WTC11 (cell line): ENCODE measurements around the gene NLGN3. TPM values are rescaled to one million over a fixed set of nuclear protein-coding genes. Genes with fewer than 3 reads are reported as not detected.

Experiments
- ATAC-seq: fragments of 200-7000 bp; cut with Tn5 transposase; 2 replicates; pipeline ENCODE4 v1.10.0; 2021; ENCODE audit warnings: mild to moderate bottlenecking, moderate library complexity
- CTCF ChIA-PET: fragments of 300-600 bp; sonication (Branson Sonifier 250); formaldehyde crosslinking; loops from one replicate; lab custom pipeline; 2021; ENCODE audit warnings: antibody characterized with exemption; lab: Charles Lee
- POLR2A ChIA-PET: fragments of 350-600 bp; sonication (Branson Sonifier 250); formaldehyde crosslinking; loops from one replicate; lab custom pipeline; 2021; ENCODE audit warnings: antibody characterized with exemption; lab: Charles Lee
- DNase-seq: peaks from one replicate; pipeline ENCODE4 v3.0.0; 2021; ENCODE audit warnings: low spot score
- H3K27ac Mint-ChIP-seq: 2 replicates; pipeline ENCODE4 v1.8.0; 2021; ENCODE audit warnings: mixed read lengths
- H3K27me3 Mint-ChIP-seq: 2 replicates; pipeline ENCODE4 v1.8.0; 2021; ENCODE audit warnings: low read depth, mild to moderate bottlenecking, moderate library complexity, mixed read lengths
- H3K36me3 Mint-ChIP-seq: 2 replicates; pipeline ENCODE4 v1.8.0; 2021; ENCODE audit warnings: mixed read lengths
- H3K4me1 Mint-ChIP-seq: 2 replicates; pipeline ENCODE4 v1.8.0; 2022; ENCODE audit warnings: mixed read lengths
- H3K4me3 Mint-ChIP-seq: 2 replicates; pipeline ENCODE4 v1.8.0; 2021; ENCODE audit warnings: mild to moderate bottlenecking, moderate library complexity, mixed read lengths
- H3K9me3 Mint-ChIP-seq: 2 replicates; pipeline ENCODE4 v1.8.0; 2021; ENCODE audit warnings: mixed read lengths
- CBFB ChIP-seq: sonication (generic); formaldehyde crosslinking; IDR thresholded peaks from 2 replicates; pipeline ENCODE4 v1.8.1; 2022; ENCODE audit warnings: mild to moderate bottlenecking, low read depth, missing genetic modification reagents
- E2F5 ChIP-seq: sonication (generic); formaldehyde crosslinking; IDR thresholded peaks from 2 replicates; pipeline ENCODE4 v1.8.1; 2022; ENCODE audit warnings: mild to moderate bottlenecking, moderate library complexity, missing genetic modification reagents
- ESRRA ChIP-seq: sonication (generic); formaldehyde crosslinking; IDR thresholded peaks from 2 replicates; pipeline ENCODE4 v1.8.1; 2022; ENCODE audit warnings: mild to moderate bottlenecking, missing genetic modification reagents, borderline replicate concordance
- FOXJ3 ChIP-seq: sonication (generic); formaldehyde crosslinking; IDR thresholded peaks from 2 replicates; pipeline ENCODE4 v1.9.0; 2021; ENCODE audit warnings: missing genetic modification reagents, mild to moderate bottlenecking, borderline replicate concordance
- HMGA2 ChIP-seq: fragments of 250-450 bp; sonication (Bioruptor Pico); IDR thresholded peaks from 2 replicates; pipeline ENCODE4 v1.4.0; 2021; ENCODE audit warnings: mild to moderate bottlenecking, moderate library complexity
- IRF2 ChIP-seq: sonication (generic); formaldehyde crosslinking; IDR thresholded peaks from 2 replicates; pipeline ENCODE4 v1.8.0; 2022; ENCODE audit warnings: low read depth, missing genetic modification reagents, borderline replicate concordance
- JAZF1 ChIP-seq: fragments of 250-450 bp; sonication (Bioruptor Pico); IDR thresholded peaks from 2 replicates; pipeline ENCODE4 v1.9.0; 2021; ENCODE audit warnings: moderate library complexity, mild to moderate bottlenecking, inconsistent platforms
- MYBL2 ChIP-seq: sonication (generic); formaldehyde crosslinking; IDR thresholded peaks from 2 replicates; pipeline ENCODE4 v1.8.1; 2023; ENCODE audit warnings: mild to moderate bottlenecking, moderate library complexity, missing genetic modification reagents
- NFATC4 ChIP-seq: fragments of 250-450 bp; sonication (Bioruptor Pico); IDR thresholded peaks from 2 replicates; pipeline ENCODE4 v1.9.0; 2021; ENCODE audit warnings: mild to moderate bottlenecking
- NFE2L1 ChIP-seq: sonication (generic); formaldehyde crosslinking; IDR thresholded peaks from 2 replicates; pipeline ENCODE4 v1.8.1; 2023; ENCODE audit warnings: missing genetic modification reagents
- RELA ChIP-seq: sonication (generic); formaldehyde crosslinking; IDR thresholded peaks from 2 replicates; pipeline ENCODE4 v1.8.1; 2022; ENCODE audit warnings: missing genetic modification reagents, mild to moderate bottlenecking, borderline replicate concordance
- RORB ChIP-seq: fragments of 250-450 bp; sonication (Bioruptor Pico); IDR thresholded peaks from 2 replicates; pipeline ENCODE4 v1.9.0; 2021; ENCODE audit warnings: mild to moderate bottlenecking
- SP1 ChIP-seq: sonication (generic); formaldehyde crosslinking; conservative IDR thresholded peaks from 2 replicates; pipeline ENCODE4 v1.8.1; 2022; ENCODE audit warnings: missing genetic modification reagents
- STAT6 ChIP-seq: sonication (generic); formaldehyde crosslinking; conservative IDR thresholded peaks from 2 replicates; pipeline ENCODE4 v1.8.1; 2023; ENCODE audit warnings: mild to moderate bottlenecking, low read depth, missing genetic modification reagents, moderate library complexity
- TEAD4 ChIP-seq: sonication (generic); formaldehyde crosslinking; IDR thresholded peaks from 2 replicates; pipeline ENCODE4 v1.8.0; 2022; ENCODE audit warnings: mild to moderate bottlenecking, missing genetic modification reagents
- ZBTB21 ChIP-seq: sonication (generic); formaldehyde crosslinking; IDR thresholded peaks from 2 replicates; pipeline ENCODE4 v1.8.1; 2023; ENCODE audit warnings: mild to moderate bottlenecking, missing genetic modification reagents, borderline replicate concordance
- ZBTB43 ChIP-seq: sonication (generic); formaldehyde crosslinking; IDR thresholded peaks from 2 replicates; pipeline ENCODE4 v1.8.1; 2023; ENCODE audit warnings: mild to moderate bottlenecking, missing genetic modification reagents
- ZMAT4 ChIP-seq: fragments of 250-450 bp; sonication (Bioruptor Pico); IDR thresholded peaks from 2 replicates; pipeline ENCODE4 v1.9.0; 2021; ENCODE audit warnings: mild to moderate bottlenecking
- ZNF121 ChIP-seq: sonication (generic); formaldehyde crosslinking; IDR thresholded peaks from 2 replicates; pipeline ENCODE4 v1.8.0; 2023; ENCODE audit warnings: missing genetic modification reagents
- ZNF317 ChIP-seq: sonication (generic); formaldehyde crosslinking; IDR thresholded peaks from 2 replicates; pipeline ENCODE4 v1.8.1; 2023; ENCODE audit warnings: low read depth, mild to moderate bottlenecking, moderate library complexity, missing genetic modification reagents, borderline replicate concordance
- ZNF423 ChIP-seq: fragments of 250-450 bp; sonication (Bioruptor Pico); IDR thresholded peaks from 2 replicates; pipeline ENCODE4 v2.1.2; 2022; ENCODE audit warnings: mild to moderate bottlenecking, moderate library complexity
- ZNF512 ChIP-seq: sonication (generic); formaldehyde crosslinking; IDR thresholded peaks from 2 replicates; pipeline ENCODE4 v1.8.1; 2022; ENCODE audit warnings: missing genetic modification reagents, borderline replicate concordance
- ZNF671 ChIP-seq: fragments of 250-450 bp; sonication (Bioruptor Pico); IDR thresholded peaks from 2 replicates; pipeline ENCODE4 v1.8.0; 2021; ENCODE audit warnings: mild to moderate bottlenecking
- total RNA-seq: library from RNA; stranded (reverse); gene quantifications from 3 replicates; pipeline ENCODE4 v1.2.3, GENCODE V29; 2021
- TF ChIP-seq, protein P1 (sequence below): sonication (generic); formaldehyde crosslinking; IDR thresholded peaks from 2 replicates; pipeline ENCODE4 v1.8.0; 2023; ENCODE audit warnings: missing genetic modification reagents
- TF ChIP-seq, protein P2 (sequence below): fragments of 250-450 bp; sonication (Bioruptor Pico); IDR thresholded peaks from 2 replicates; pipeline ENCODE4 v2.1.2; 2022; ENCODE audit warnings: mild to moderate bottlenecking, moderate library complexity
- TF ChIP-seq, protein P3 (sequence below): fragments of 250-450 bp; sonication (Bioruptor Pico); IDR thresholded peaks from 2 replicates; pipeline ENCODE4 v1.8.0; 2021; ENCODE audit warnings: mild to moderate bottlenecking

The NLGN3 gene
- total RNA-seq, 1 experiment from 2014 or later, result 10.8 TPM

GRCh38 chrX:71111141-71111843, 33.3 kb upstream of the NLGN3 start, which contains the start of gene IL2RG:
TSS of gene IL2RG (minus strand) at chrX:71111577. CDS start at chrX:71111539, 38 bp downstream.
- TF ChIP-seq NFATC4 (no peak), TEAD4 (CRISPR knock-in tag) (no peak), RORB (no peak), ZMAT4 (CRISPR knock-in tag) (no peak), IRF2 (no peak), NFE2L1 (no peak), FOXJ3 (CRISPR knock-in tag) (no peak), SP1 (no peak), E2F5 (CRISPR knock-in tag) (no peak), RELA (CRISPR knock-in tag) (no peak), ZNF423 (no peak), ZBTB21 (CRISPR knock-in tag) (no peak), ZNF512 (no peak)
- Mint-ChIP-seq H3K36me3 (no peaks in the 10 kb centered on the region), H3K4me1 (peaks cover 23% of the 10 kb centered on the region), H3K4me3 (no peak within 1 kb of the TSS), H3K27ac (no peak within 1 kb of the TSS), H3K27me3 (peaks cover 71% of the 10 kb centered on the region), H3K9me3 (no peaks in the 10 kb centered on the region)
- ChIA-PET POLR2A (no interaction called here), CTCF (interaction anchor here (1.1 kb wide), 1 partner anchor 9 kb away, joined by 4 read pairs; no protein-coding TSS in a partner anchor)
- DNase-seq (no peak), ATAC-seq (no peak)

DNA sequence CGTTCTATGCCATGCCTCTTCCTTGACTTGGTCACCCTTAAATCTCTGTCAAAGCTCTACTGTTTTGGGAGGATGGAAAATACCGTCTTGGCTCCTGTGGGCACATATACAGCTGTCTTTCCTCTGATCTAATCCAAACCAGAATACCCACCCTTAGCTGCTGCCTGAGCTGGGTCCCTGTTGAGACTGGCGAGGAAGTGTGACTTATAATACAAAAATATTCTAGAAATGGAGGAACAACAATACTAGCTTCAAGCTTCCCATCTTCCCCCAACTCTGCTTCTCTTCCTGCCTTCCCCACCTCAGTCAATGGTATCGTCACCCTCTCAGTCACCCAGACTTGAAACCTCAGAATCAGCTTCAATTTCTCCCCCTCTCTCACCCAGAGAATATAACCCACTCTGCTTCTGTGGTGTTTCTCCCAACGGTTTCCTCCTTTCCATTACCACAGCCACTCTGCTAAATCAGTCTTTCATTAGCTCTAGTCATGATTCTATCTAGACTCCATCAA, 32.7 kb upstream of the NLGN3 start:
- ChIA-PET POLR2A (no interaction called here), CTCF (interaction anchor here (1.1 kb wide), 1 partner anchor 9 kb away, joined by 4 read pairs; no protein-coding TSS in a partner anchor)
- H3K27me3 Mint-ChIP-seq, result peaks cover 70% of the 10 kb centered on the region
- ATAC-seq (no peak), DNase-seq (no peak)
- H3K27ac Mint-ChIP-seq, result no peak overlapping the region
- no peaks in the 10 kb centered on the region for H3K9me3 Mint-ChIP-seq
- H3K4me3 Mint-ChIP-seq, result no peak overlapping the region
- H3K36me3 Mint-ChIP-seq, result no peaks in the 10 kb centered on the region
- H3K4me1 Mint-ChIP-seq, result peaks cover 20% of the 10 kb centered on the region
- TF ChIP-seq ZBTB43 (CRISPR knock-in tag) (no peak), MYBL2 (CRISPR knock-in tag) (no peak), ZNF121 (no peak), HMGA2 (CRISPR knock-in tag) (no peak), ZNF317 (CRISPR knock-in tag) (no peak), FOXJ3 (CRISPR knock-in tag) (no peak), JAZF1 (CRISPR knock-in tag) (no peak), ESRRA (CRISPR knock-in tag) (no peak), STAT6 (CRISPR knock-in tag) (no peak), CBFB (CRISPR knock-in tag) (no peak), ZNF671 (CRISPR knock-in tag) (no peak)
- TF ChIP-seq, protein P1, sequence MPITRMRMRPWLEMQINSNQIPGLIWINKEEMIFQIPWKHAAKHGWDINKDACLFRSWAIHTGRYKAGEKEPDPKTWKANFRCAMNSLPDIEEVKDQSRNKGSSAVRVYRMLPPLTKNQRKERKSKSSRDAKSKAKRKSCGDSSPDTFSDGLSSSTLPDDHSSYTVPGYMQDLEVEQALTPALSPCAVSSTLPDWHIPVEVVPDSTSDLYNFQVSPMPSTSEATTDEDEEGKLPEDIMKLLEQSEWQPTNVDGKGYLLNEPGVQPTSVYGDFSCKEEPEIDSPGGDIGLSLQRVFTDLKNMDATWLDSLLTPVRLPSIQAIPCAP (CRISPR knock-in tag), result no peak
- TF ChIP-seq, protein P2, sequence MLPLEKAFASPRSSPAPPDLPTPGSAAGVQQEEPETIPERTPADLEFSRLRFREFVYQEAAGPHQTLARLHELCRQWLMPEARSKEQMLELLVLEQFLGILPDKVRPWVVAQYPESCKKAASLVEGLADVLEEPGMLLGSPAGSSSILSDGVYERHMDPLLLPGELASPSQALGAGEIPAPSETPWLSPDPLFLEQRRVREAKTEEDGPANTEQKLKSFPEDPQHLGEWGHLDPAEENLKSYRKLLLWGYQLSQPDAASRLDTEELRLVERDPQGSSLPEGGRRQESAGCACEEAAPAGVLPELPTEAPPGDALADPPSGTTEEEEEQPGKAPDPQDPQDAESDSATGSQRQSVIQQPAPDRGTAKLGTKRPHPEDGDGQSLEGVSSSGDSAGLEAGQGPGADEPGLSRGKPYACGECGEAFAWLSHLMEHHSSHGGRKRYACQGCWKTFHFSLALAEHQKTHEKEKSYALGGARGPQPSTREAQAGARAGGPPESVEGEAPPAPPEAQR (CRISPR knock-in tag), result no peak
- TF ChIP-seq, protein P3, sequence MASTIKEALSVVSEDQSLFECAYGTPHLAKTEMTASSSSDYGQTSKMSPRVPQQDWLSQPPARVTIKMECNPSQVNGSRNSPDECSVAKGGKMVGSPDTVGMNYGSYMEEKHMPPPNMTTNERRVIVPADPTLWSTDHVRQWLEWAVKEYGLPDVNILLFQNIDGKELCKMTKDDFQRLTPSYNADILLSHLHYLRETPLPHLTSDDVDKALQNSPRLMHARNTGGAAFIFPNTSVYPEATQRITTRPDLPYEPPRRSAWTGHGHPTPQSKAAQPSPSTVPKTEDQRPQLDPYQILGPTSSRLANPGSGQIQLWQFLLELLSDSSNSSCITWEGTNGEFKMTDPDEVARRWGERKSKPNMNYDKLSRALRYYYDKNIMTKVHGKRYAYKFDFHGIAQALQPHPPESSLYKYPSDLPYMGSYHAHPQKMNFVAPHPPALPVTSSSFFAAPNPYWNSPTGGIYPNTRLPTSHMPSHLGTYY (CRISPR knock-in tag), result no peak
